DOHH2 (cell line): ENCODE results near the gene GRAMD2B.

Source experiments
- H3F3A ChIP-seq: fragments of 200-600 bp; sonication (generic), shearing (Covaris generic); 2 replicates; pipeline ENCODE4 v1.6.0; 2016; ENCODE audit warnings: antibody characterized with exemption, mild to moderate bottlenecking; ENCODE audit not compliant: control insufficient read depth, insufficient read depth
- H3K27ac ChIP-seq: fragments of 200-600 bp; sonication (generic); 2 replicates; pipeline ENCODE4 v1.5.1; 2014; ENCODE audit warnings: low read depth, mild to moderate bottlenecking, low read length, moderate library complexity
- H3K27me3 ChIP-seq: fragments of 200-600 bp; sonication (generic); 2 replicates; pipeline ENCODE4 v1.6.1; 2014; ENCODE audit warnings: mild to moderate bottlenecking, low read length, mixed read lengths; ENCODE audit not compliant: control insufficient read depth
- H3K36me3 ChIP-seq: fragments of 200-600 bp; sonication (generic); 2 replicates; pipeline ENCODE4 v1.6.1; 2014; ENCODE audit warnings: mild to moderate bottlenecking, low read length, moderate library complexity, mixed read lengths; ENCODE audit not compliant: control insufficient read depth
- H3K4me1 ChIP-seq: fragments of 200-600 bp; sonication (generic); 2 replicates; pipeline ENCODE4 v1.6.1; 2014; ENCODE audit warnings: mild to moderate bottlenecking, low read length, mixed read lengths; ENCODE audit not compliant: control insufficient read depth
- H3K4me2 ChIP-seq: fragments of 200-600 bp; sonication (generic); 2 replicates; pipeline ENCODE4 v1.6.0; 2014; ENCODE audit warnings: mild to moderate bottlenecking, low read length, moderate library complexity
- H3K4me3 ChIP-seq: fragments of 200-600 bp; sonication (generic); 2 replicates; pipeline ENCODE4 v1.5.1; 2014; ENCODE audit warnings: mild to moderate bottlenecking, low read length, mixed read lengths
- H3K79me2 ChIP-seq: fragments of 200-600 bp; sonication (generic); 2 replicates; pipeline ENCODE4 v1.6.1; 2014; ENCODE audit warnings: mild to moderate bottlenecking, low read length, mixed read lengths; ENCODE audit not compliant: control insufficient read depth
- H3K9me2 ChIP-seq: fragments of 200-600 bp; sonication (generic); replicated peaks from 2 replicates; pipeline ENCODE4 v1.6.1; 2014; ENCODE audit warnings: mild to moderate bottlenecking, low read length, mixed read lengths; ENCODE audit not compliant: control insufficient read depth
- H3K9me3 ChIP-seq: fragments of 200-600 bp; sonication (generic); 2 replicates; pipeline ENCODE4 v1.6.1; 2014; ENCODE audit warnings: antibody characterized with exemption, low read length, mixed read lengths; ENCODE audit not compliant: control insufficient read depth, insufficient read depth
- H4K20me1 ChIP-seq: fragments of 200-600 bp; sonication (generic); 2 replicates; pipeline ENCODE4 v1.6.0; 2014; ENCODE audit warnings: low read depth, mild to moderate bottlenecking, antibody characterized with exemption, low read length, moderate library complexity; ENCODE audit not compliant: control insufficient read depth, insufficient read depth
- CTCF ChIP-seq: fragments of 200-600 bp; sonication (generic); IDR thresholded peaks from one replicate; pipeline ENCODE4 v1.5.1; 2014; ENCODE audit warnings: antibody characterized with exemption, mild to moderate bottlenecking, low read depth, low read length; ENCODE audit not compliant: poor library complexity, severe bottlenecking
- EZH2phosphoT487 ChIP-seq: fragments of 200-600 bp; sonication (generic); IDR thresholded peaks from 2 replicates; pipeline ENCODE4 v1.6.1; 2017; ENCODE audit warnings: borderline replicate concordance, mild to moderate bottlenecking, antibody characterized with exemption, low read length, moderate library complexity, mixed read lengths

Gene GRAMD2B

GRCh38 chr5:126444137-126444536, 20.9 kb downstream of the GRAMD2B start:
- Histone ChIP-seq H3K4me3 (no peak overlapping the region), H3K27ac (no peak overlapping the region), H3K4me1 (no peaks in the 10 kb centered on the region), H3K27me3 (no peaks in the 10 kb centered on the region), H3F3A (no peaks in the 10 kb centered on the region), H3K36me3 (no peaks in the 10 kb centered on the region), H3K79me2 (no peaks in the 10 kb centered on the region), H4K20me1 (no peaks in the 10 kb centered on the region), H3K4me2 (no peak overlapping the region), H3K9me3 (no peaks in the 10 kb centered on the region), H3K9me2 (no peaks in the 10 kb centered on the region)
- TF ChIP-seq EZH2phosphoT487 (no peak), CTCF (no peak)

GRCh38 chr5:126445502-126446174, 22.4 kb downstream of the GRAMD2B start:
- Histone ChIP-seq H3F3A (no peaks in the 10 kb centered on the region), H3K27ac (no peak overlapping the region), H3K9me3 (no peaks in the 10 kb centered on the region), H3K79me2 (no peaks in the 10 kb centered on the region), H3K4me3 (no peak overlapping the region), H3K27me3 (no peaks in the 10 kb centered on the region), H4K20me1 (no peaks in the 10 kb centered on the region), H3K4me2 (no peak overlapping the region), H3K9me2 (no peaks in the 10 kb centered on the region), H3K4me1 (peaks cover 12% of the 10 kb centered on the region), H3K36me3 (no peaks in the 10 kb centered on the region)
- TF ChIP-seq EZH2phosphoT487 (no peak), CTCF (no peak)

GRCh38 chr5:126446498-126447224, 23.5 kb downstream of the GRAMD2B start:
- H3K4me3 ChIP-seq = no peak overlapping the region
- no peak overlapping the region for H3K4me2 ChIP-seq
- no peaks in the 10 kb centered on the region for H3K79me2 ChIP-seq
- H3K27ac ChIP-seq = no peak overlapping the region
- H3F3A ChIP-seq = no peaks in the 10 kb centered on the region
- peaks cover 13% of the 10 kb centered on the region for H3K4me1 ChIP-seq
- no peak for TF ChIP-seq CTCF
- TF ChIP-seq EZH2phosphoT487 = no peak
- H4K20me1 ChIP-seq = no peaks in the 10 kb centered on the region
- H3K9me2 ChIP-seq = no peaks in the 10 kb centered on the region
- no peaks in the 10 kb centered on the region for H3K9me3 ChIP-seq
- no peaks in the 10 kb centered on the region for H3K27me3 ChIP-seq
- no peaks in the 10 kb centered on the region for H3K36me3 ChIP-seq
